ENCODE results near the gene KCNK1.

- TF ChIP-seq ZNF274 (IDR thresholded peaks at IDR 0.05; ENCODE audit: low read depth, low read length) (no peak), YY1 (IDR thresholded peaks at IDR 0.05; ENCODE audit: insufficient read depth, insufficient read length) (no peak)
Measured at GRCh38 chr1:233586301-233586700, 27.6 kb upstream of the KCNK1 start.
